ENCODE results near the gene RHBDF1.

The RHBDF1 gene

GRCh38 chr16:92431-93339 is 20.3 kb upstream of the RHBDF1 start:
- no peak for DNase-seq (ENCODE audit: low read depth in 2 of 2, low spot score in 1 of 2)

DNA sequence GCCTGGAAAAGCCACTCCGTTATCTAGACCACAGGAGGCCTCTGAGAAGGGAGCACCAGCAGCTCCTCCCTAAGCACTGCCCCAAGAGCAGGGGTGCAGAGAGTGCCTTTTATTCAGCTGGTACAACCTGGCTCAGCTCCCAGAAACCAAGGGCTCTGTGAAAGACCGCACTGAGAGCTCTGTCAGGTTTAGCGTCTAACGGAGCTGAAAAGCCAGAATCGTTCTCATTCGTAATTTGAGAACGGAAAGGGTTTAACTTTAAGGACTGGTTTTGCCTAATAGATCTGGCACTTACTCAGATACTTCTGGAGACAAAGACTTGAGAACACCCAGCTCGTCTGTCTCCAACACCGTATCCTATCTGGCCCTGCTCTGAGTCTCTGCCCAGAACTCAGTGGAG is 19.1 kb upstream of the RHBDF1 start:
- DNase-seq (ENCODE audit: low read depth in 2 of 2, low spot score in 1 of 2): no peak

GRCh38 chr16:89391-90302 is 17.2 kb upstream of the RHBDF1 start:
- no peak for DNase-seq (ENCODE audit: low read depth in 2 of 2, low spot score in 1 of 2)

- no peak for DNase-seq (ENCODE audit: low read depth in 2 of 2, low spot score in 1 of 2)
Measured at GRCh38 chr16:88613-89012, 16.2 kb upstream of the RHBDF1 start.

DNA sequence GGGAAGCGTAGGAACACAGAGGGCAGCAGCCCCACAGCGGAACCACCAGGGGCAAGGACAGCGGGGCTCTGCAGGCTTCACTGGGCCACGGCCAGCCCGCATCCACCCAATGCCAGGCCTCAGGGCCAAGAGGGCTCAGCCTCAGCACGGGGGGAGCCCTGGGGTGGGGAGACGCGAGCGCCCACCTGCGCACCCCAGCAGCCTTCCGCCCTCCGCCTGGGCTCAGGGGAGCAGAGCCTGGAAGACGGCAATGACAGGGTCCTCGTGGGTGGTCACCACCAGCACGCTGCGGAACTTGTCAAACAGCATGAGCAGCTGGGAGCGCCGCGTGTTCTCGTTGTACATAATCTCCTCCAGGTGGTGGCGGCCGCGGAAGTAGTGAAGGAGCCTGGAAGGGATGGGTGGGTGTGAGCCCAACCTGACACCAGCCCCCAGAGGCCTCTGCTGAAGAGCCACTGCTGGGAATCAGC is 14.1 kb upstream of the RHBDF1 start:
- DNase-seq (ENCODE audit: low read depth in 2 of 2, low spot score in 1 of 2): no peak

GRCh38 chr16:85865-86264 is 13.4 kb upstream of the RHBDF1 start:
- no peak for DNase-seq (ENCODE audit: low read depth in 2 of 2, low spot score in 1 of 2)

DNA sequence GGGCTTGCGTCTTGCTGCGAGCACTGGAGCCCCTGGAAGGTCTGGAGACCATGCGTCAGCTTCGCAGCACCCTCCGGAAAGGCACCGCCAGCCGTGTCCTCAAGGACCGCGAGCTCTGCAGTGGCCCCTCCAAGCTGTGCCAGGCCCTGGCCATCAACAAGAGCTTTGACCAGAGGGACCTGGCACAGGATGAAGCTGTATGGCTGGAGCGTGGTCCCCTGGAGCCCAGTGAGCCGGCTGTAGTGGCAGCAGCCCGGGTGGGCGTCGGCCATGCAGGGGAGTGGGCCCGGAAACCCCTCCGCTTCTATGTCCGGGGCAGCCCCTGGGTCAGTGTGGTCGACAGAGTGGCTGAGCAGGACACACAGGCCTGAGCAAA is 13.0 kb upstream of the RHBDF1 start:
- no peak for DNase-seq (ENCODE audit: low read depth in 2 of 2, low spot score in 1 of 2)

GRCh38 chr16:84718-85406 is 12.4 kb upstream of the RHBDF1 start:
- DNase-seq (ENCODE audit: low read depth in 2 of 2, low spot score in 1 of 2): peak; percentile 21 to 55

GRCh38 chr16:83781-84615 is 11.6 kb upstream of the RHBDF1 start:
- no peak for DNase-seq (ENCODE audit: low read depth in 2 of 2, low spot score in 1 of 2)

- no peak for DNase-seq (ENCODE audit: low read depth in 2 of 2, low spot score in 1 of 2)
Measured at GRCh38 chr16:83060-83603, 10.7 kb upstream of the RHBDF1 start.

GRCh38 chr16:79151-80054 is 7.0 kb upstream of the RHBDF1 start:
- no peak for DNase-seq (ENCODE audit: low read depth in 2 of 2, low spot score in 1 of 2)

GRCh38 chr16:78444-79150 is 6.2 kb upstream of the RHBDF1 start:
- no peak for DNase-seq (ENCODE audit: low read depth in 2 of 2, low spot score in 1 of 2)

DNA sequence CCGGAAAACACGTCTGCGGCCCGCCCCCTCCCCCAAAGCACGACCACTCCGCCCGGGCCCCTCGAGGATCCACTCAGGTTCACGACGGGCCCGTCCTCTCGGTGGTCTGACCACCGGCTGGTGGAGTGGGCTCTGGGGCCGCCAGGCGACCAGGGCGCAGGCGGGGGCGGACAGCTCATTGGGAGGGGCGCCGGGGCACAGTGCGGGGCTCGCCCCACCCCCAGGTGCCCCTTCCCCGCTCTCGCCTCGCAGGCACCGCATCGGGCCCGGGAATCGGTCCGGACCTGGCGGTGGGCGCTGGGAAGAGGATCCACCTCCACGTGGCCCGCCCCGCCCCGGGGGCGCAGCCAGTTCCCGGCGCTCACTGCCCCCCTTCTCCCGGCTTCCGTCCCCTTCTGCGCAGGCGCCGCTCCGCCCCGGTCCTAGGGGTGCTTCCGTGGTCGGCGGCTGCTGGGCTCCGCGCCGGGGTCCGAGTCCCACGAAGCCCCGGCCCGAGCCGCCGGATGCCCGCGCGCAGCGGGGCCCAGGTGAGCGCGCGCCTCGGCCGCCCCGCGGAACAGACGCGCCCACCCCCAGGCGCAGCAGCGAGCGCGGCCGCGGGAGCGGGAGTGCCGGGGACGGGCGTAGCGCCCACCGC is 5.5 kb upstream of the RHBDF1 start, which contains the start of gene MPG:
TSS of gene MPG (plus strand) at position 419 of the 637 bp plus-strand sequence. CDS start at position 504, 85 bp downstream.
- DNase-seq (ENCODE audit: low read depth in 2 of 2, low spot score in 1 of 2): peak; percentile 58 to 70

- DNase-seq (ENCODE audit: low read depth in 2 of 2, low spot score in 1 of 2): no peak
Measured at GRCh38 chr16:77273-77806, 4.9 kb upstream of the RHBDF1 start.

DNA sequence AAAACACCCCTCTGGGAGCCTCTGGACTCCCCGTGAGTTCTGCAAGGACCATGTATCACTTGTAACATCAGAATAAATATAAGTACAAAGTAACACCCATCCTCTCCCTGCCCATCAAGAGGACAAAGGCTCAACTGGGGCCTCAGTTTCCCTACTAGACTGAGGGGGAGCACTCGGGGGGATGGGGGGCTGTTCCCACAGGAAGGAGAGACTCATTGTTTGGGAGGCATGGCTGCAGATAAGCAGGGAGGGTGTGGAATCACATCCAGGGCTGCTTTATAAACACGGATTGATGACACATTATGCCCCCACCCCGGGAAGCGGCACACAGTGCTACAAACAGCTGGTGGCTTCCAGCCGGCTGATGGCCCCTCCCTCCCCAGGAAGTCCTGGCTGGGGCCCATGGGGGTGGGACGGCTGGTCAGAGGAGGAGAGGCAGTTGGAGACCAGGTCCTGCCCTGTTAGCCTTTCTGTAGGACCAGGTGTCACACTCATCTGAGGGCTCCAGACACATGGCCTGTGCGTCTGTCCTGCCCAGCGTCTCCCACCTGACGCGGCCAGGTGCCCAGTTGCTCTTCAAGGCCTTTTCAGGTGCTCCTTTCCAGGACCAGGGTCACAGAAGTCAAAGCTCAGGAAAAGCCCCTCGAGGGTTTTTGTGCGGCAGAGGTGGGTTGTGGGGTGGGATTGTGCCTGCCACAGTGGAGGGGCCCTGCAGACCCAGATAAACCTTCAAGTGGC is 4.3 kb upstream of the RHBDF1 start:
- no peak for DNase-seq (ENCODE audit: low read depth in 2 of 2, low spot score in 1 of 2)

DNA sequence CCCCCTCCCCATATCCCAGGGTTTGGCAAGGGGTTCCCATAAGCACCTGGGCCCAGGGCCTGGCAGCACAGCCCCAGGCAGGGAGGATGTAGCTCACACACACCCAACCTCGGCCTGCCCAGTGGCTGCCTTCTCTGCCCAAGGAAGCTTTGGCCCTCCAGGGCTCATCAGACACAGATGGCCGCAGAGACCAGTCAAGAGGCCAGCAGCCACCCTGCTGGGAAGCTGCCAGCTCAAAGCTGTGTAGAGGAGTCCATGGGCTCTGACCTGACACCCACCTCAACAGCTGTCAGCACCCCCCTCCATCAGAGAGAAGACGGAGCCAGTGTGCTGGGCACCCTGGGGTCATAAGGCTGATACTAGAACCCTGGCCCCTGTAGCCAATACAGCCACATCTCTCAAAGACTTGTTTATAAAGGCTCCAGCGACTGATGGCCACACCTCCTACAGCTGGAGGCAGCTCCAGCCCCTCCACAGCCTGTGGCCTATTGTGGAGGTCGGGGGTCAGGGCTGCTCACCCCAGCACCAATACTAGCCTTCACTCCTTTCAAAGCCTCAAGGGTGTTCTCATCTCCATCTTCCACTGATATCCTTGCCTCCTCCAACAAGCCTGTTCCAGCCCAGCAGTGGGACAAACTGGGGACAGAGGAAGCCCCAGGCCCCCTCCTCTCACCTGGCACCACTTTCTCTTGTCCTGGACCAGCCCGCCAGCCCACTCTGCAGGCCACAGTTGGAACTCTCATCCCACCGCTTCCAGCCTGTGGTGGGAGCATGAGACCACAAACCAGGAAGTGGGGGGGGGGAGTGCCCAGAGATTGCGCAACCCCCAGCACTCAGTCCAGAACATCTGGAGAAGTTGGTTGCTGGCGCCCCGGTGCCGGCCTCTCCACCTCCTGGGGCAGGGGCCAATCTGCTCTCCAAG is 3.4 kb upstream of the RHBDF1 start:
- no peak for DNase-seq (ENCODE audit: low read depth in 2 of 2, low spot score in 1 of 2)
